ENCODE results near the gene ASTN2.

Gene ASTN2

DNA sequence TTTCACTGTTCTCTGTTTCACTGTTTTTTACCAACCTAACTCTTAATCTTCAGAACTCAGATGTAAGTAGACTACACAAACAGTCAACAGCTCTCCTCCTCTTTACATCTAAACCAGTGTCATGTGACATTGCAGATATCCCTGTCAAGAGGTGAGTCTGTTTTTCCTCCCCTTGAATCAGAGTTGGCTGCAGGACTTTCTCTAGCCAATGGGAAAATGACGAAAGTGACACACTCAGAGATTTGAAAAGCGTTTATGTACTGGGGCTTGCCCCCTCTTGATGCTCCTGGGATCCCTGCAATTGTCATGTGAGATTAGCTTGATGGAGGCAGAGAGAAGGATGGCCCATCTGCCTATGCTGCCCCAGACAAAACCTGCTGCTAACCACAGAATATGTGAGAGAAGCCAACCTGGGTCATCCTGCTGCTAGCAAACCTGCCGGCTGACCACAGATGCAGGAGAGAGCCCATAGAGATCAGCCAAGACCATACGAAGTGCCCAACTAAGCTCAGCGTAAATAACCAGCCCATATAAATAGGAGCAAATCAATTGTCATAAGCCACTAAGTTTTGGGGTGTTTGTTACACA, 111.1 kb downstream of the ASTN2 start:
- DNase-seq (ENCODE audit: low spot score) = no peak

DNA sequence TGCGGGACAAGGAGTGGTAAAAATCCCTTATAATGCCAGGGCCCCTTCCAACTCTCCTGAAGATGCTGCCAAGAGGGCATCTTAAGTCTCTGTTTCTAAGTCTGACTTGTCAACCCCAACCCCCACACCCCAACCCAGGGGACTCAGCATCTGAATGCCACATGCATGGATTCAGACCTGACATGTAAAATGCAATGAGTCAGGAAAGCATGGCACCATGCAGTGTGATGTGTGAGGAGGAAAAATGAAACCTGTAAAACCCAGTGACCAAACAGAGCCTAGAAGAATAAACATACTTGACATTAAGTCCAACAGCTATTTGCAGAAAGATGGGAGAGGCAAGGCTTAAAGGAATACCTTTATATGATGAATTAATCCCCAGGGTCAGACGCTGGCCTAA, 112.4 kb downstream of the ASTN2 start:
- no peak for DNase-seq (ENCODE audit: low spot score)

DNA sequence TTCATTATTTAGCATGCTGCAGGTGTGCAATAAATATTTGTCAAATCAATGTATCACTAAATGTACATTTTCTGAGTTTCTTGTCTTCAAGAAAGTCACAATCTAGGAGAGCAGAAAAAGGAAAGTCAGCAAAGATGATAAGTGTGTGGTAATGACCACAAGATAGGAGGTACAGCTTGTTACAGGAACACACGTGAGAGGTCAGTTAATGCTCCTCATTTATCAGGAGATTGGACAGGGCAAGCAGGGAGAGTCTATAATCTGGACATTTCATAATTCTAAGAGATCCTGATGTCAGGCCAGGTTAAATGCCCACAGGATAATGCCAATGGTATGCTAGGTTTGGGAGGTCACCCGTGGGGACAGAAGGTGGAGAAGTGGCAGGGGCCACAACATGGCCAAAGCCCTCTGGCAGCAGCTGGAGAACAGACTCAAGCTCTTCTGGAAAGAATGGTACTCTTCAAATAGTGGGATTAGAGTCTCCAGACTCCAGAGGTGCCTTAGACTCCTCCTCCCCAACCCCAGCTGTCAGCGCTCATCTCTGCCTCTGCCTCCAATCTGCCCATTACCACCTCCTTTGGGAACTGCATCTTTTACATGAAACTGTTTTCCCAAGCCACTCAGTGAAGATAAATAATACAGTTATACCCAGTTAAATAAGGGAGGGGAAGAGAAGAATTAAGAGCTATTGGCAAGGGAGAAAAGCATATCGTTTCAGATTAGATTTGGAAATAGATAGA, 114.3 kb downstream of the ASTN2 start:
- DNase-seq (ENCODE audit: low spot score) = no peak

DNA sequence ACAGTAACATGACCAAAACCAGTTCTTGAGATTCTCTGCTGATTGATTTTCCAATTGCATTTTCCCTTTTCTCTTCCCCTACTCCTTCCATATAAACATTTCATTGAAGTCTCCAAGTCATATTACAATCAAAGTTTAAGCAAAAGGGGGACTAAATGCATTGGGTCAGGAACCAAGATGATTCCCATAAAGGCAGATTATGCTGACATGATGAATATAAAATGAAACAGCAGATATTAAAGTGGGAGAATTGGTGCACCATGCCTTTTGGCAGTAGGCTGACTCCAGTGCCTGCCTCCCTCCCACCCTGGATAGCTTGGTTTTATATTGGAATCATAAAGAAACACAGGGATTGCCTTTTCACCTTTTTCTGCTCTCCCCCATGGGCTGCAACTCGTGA, 118.4 kb downstream of the ASTN2 start:
- no peak for DNase-seq (ENCODE audit: low spot score)

- DNase-seq (ENCODE audit: low spot score) = no peak
Measured at GRCh38 chr9:117293206-117294114, 121.4 kb downstream of the ASTN2 start.

- peak; percentile 75 for DNase-seq (ENCODE audit: low spot score)
Measured at GRCh38 chr9:117290856-117291622, 123.8 kb downstream of the ASTN2 start.

DNA sequence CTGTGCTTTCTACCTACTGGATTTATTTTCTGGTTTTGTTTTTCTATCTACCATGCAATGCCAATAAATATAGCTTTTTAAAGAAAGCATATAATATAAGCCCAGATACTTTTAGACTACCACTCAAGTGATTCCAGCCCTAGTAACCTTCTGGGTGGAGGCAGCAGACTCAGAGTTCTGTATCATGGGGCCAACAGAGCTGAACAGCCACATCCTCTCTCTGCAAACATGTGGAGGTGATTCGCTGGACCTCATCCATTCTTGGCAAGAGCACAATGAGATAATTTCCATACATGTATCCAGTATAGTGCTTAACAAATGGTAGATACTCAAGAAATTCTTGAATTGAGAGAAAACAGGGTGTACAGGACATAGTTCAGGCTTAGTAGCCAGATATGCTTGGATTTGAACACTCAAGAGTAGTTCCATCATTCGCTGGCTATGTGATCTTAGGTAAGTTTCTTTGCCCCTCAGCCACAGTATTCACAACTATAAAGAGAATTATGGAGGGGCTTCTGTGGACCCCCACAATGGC, 124.5 kb downstream of the ASTN2 start:
- peak; percentile 75 for DNase-seq (ENCODE audit: low spot score)

GRCh38 chr9:117286245-117286644, 128.6 kb downstream of the ASTN2 start:
- DNase-seq (ENCODE audit: low spot score) = no peak

GRCh38 chr9:117284414-117284813, 130.4 kb downstream of the ASTN2 start:
- DNase-seq (ENCODE audit: low spot score) = no peak

DNA sequence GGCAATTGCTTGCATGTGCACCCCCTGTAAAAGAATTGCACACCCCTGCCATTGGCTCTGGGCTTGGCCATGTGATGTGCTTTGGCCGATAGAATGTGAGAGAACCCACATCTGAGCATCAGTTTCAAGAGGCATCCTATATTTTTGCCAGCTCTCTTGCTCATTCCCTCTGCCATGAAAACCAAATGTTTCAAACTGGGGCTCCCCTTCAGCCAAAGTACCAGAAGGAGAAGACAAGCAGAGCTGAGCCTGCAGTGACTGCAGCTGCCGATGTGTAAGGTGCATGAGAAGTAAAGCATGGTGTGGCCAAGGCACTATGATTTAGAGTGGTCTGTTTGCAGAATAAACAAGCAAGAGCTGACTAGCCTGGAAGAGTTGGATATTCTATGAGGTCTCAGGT, 132.3 kb downstream of the ASTN2 start:
- DNase-seq (ENCODE audit: low spot score) = no peak

- DNase-seq (ENCODE audit: low spot score) = no peak
Measured at GRCh38 chr9:117278471-117279035, 136.3 kb downstream of the ASTN2 start.

DNA sequence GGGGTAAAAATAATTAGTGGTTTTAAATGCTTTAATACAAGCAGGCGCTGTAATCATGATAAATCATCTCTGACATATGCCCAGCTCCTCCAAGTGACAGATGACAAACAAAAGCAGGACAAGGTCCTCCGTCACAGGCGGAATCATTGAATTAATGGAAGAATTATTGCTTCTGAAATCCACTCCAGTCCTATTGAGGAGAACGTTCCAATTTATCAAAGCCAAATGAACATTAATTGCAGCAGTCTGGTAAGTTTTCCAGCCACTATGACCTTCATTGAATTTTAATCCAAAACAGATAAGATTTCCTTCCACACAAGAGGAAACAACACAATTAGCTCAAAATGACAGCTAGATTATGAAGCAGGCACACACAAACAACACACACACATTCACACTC, 136.8 kb downstream of the ASTN2 start:
- DNase-seq (ENCODE audit: low spot score) = no peak

DNA sequence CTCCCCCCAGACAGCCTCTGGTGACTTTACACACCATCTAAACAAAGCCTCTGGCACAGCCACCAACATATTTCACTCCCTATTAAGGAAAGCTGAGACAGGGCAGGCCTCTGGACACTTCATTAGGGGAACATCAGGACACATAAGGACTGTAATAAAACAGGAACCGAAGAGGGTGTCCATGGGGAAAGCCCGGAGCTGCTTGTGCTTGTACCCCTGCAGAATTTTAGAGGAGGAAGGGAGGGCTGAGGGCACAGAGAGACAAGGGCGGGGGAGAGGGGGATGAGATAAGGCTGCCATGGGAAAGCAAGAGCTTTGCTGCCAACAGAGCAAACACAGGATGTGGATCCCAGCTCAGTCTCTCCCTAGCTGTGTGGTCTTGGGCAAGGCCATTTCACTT, 138.4 kb downstream of the ASTN2 start:
- DNase-seq (ENCODE audit: low spot score) = no peak

- no peak for DNase-seq (ENCODE audit: low spot score)
Measured at GRCh38 chr9:117273612-117274011, 141.2 kb downstream of the ASTN2 start.

DNA sequence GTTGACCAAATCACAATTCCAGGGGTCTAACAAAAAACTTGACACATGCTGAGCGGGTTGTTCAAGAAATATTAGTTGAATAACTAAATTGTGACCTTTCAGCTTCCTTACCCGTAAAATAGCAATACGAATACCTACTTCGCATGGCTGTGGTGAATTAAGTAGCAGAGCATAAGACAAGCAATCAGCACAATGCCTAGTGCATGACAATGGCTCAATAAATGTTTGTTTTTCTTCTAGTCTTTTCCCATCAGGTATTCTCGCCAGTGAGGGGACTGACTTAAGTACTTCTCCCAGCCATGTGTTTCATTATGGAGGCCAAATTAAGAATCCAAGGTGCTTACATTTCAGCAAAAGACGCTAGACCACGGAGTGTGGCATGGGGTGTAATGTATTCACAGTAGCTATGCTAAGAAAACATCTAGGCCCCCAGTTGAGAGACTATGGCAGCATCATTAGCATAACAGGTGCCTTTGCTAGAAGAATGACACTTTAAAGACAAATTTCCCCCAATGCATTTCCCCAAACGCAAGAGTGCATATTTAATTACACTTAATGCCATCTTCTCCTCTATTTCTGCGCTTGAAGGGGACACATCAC, 145.9 kb downstream of the ASTN2 start:
- DNase-seq (ENCODE audit: low spot score) = no peak

DNA sequence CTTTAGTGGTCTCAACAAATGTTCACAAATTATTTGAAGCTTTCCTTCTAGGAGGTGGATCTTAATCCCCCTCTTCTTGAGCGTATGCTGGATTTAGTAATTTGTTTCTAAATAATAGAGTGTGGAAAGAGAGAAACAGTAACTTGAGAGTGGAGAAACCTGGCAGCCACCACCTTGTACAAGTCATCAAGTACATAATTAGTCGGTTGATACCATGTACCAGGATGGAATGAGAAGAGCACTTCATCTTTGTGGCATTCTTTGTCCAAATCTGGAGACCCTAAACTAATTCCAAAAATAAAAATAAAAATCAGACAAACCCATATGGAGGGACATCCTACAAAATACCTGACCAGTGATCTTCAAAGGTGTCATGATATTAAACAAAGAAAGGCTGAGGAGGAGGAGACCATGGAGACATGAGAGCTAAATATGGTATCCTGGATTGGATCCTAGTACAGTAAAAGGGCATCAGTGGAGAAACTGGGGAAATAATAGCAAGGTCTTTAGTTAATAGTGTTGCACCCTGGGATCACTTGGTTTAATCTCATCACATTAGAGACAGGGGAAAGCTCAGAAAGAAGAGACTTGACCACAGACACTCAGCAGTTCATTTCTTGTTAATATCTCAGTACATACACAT, 147.9 kb downstream of the ASTN2 start:
- DNase-seq (ENCODE audit: low spot score) = no peak

DNA sequence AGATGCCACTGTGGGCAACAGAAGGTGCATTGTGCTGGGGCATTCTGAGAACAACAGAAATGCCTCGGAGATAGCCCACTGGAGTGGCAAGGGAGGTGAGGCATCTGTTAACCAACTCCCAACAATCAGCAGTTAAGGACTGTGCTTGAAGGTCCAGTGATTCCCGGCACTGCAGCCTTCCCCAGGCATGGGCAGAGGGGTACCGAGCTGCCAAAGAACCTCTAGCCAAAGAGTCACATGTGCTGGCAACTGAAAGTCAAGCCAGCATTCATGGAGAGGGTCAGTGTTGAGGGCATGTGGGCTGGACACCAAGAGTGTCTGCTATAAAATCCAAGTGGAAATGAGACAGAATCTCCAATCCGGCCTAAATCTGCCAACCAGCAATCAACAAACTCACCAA, 149.6 kb downstream of the ASTN2 start:
- DNase-seq (ENCODE audit: low spot score) = no peak

GRCh38 chr9:117258184-117258866, 156.5 kb downstream of the ASTN2 start:
- DNase-seq (ENCODE audit: low spot score) = no peak

DNA sequence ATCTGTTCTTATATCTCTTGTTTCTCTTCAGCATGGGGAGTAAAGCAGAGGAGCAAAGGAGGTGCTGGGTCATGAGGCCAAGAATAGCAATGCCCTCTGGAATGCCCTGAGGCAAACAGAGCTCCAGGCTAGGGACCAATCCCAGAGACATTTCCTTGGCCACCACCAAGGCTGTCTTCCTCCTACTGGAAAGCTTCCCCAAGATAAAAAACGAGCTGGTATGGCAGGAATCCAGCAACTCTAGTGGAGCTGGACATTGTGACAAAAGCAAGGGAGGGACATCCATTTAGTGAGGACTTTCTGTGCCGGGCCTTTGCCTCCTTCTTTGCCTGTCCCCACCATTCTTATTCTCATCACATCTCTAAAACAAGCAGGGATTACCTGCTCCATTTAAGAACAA, 161.6 kb downstream of the ASTN2 start:
- no peak for DNase-seq (ENCODE audit: low spot score)

GRCh38 chr9:117250610-117251215, 164.1 kb downstream of the ASTN2 start:
- no peak for DNase-seq (ENCODE audit: low spot score)

Measured in kidney tubule cell (primary cell).